ENCODE results near the gene LOXL1.

DNA sequence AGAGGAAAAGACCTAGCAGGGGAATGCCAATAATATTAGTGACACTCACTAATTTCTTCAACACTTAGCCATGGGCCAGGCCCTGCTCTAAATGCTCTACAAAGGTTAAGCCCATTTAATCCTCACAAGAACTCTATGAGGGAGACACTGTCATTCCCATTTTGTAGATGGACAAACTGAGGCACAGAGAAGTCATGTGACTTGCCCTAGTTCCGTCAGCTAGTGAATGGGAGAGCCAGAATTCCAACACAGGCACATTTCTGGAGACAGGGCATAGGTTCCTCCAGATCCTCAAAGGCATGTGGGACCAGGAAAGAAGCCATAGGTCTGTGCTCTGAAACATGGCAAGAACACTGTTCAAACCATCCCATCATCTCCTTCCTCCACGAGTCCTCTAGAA is 31.5 kb downstream of the LOXL1 start:
- TF ChIP-seq, protein P1, sequence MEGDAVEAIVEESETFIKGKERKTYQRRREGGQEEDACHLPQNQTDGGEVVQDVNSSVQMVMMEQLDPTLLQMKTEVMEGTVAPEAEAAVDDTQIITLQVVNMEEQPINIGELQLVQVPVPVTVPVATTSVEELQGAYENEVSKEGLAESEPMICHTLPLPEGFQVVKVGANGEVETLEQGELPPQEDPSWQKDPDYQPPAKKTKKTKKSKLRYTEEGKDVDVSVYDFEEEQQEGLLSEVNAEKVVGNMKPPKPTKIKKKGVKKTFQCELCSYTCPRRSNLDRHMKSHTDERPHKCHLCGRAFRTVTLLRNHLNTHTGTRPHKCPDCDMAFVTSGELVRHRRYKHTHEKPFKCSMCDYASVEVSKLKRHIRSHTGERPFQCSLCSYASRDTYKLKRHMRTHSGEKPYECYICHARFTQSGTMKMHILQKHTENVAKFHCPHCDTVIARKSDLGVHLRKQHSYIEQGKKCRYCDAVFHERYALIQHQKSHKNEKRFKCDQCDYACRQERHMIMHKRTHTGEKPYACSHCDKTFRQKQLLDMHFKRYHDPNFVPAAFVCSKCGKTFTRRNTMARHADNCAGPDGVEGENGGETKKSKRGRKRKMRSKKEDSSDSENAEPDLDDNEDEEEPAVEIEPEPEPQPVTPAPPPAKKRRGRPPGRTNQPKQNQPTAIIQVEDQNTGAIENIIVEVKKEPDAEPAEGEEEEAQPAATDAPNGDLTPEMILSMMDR (IDR thresholded peaks at IDR 0.05; ENCODE audit: low read depth, low read length, missing input control): no peak
- no peak for TF ChIP-seq YY1 (IDR thresholded peaks at IDR 0.05)
- TF ChIP-seq, protein P2, sequence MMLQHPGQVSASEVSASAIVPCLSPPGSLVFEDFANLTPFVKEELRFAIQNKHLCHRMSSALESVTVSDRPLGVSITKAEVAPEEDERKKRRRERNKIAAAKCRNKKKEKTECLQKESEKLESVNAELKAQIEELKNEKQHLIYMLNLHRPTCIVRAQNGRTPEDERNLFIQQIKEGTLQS (IDR thresholded peaks at IDR 0.05): no peak

Measured in liver (tissue), 3 donors.